HCT116 (cell line): ENCODE measurements around the gene SMARCAD1. TPM values are rescaled to one million over a fixed set of nuclear protein-coding genes. Genes with fewer than 3 reads are reported as not detected.

Source experiments
- ATAC-seq: fragments of 200-7000 bp; cut with Tn5 transposase; 2 replicates; pipeline ENCODE4 v1.9.1; 2020; ENCODE audit warnings: mild to moderate bottlenecking, moderate library complexity
- BruUV-seq: library from RNA; stranded (reverse); fragments of 400-500 nt; replicated peaks from 2 replicates; lab custom pipeline; 2021; lab: Mats Ljungman, UMichigan
- CTCF ChIA-PET: fragments of 300-600 bp; sonication (Branson Sonifier 250); formaldehyde crosslinking; loops from one replicate; lab custom pipeline; 2021; ENCODE audit warnings: antibody characterized with exemption; lab: Charles Lee
- POLR2A ChIA-PET: fragments of 300-600, 350-600 bp; sonication (Branson Sonifier 250); formaldehyde crosslinking; loops from one replicate; lab custom pipeline; 2021; ENCODE audit warnings: antibody characterized with exemption; lab: Charles Lee
- RAD21 ChIA-PET, 2 experiments: fragments of 300-600 bp; sonication (Branson Sonifier 250); formaldehyde crosslinking; loops; one replicate each; lab custom pipeline; 2023; ENCODE audit warnings: low total read pairs in 2 of 2; ENCODE audit not compliant: uncharacterized antibody in 2 of 2, unreplicated experiment in 2 of 2, low non-redundant PET in 1 of 2; lab: Charles Lee
- DNase-seq: peaks from one replicate; pipeline ENCODE4 v3.0.0-alpha.2; 2010; ENCODE audit warnings: low read depth, low spot score
- H2AFZ ChIP-seq: fragments of 200-600 bp; shearing (Covaris generic), sonication (generic); 2 replicates; pipeline ENCODE4 v1.6.1; 2017; ENCODE audit warnings: low read depth, mixed run types, mixed read lengths, antibody characterized with exemption, low read length; ENCODE audit not compliant: poor library complexity, severe bottlenecking
- H3K27ac ChIP-seq: 2 replicates; pipeline ENCODE4 v1.5.1; 2012; ENCODE audit warnings: low read depth, low read length
- H3K27me3 ChIP-seq: fragments of 200-600 bp; sonication (generic); 2 replicates; pipeline ENCODE4 v1.6.1; 2016; ENCODE audit warnings: mixed run types, low read length, mixed read lengths; ENCODE audit not compliant: insufficient read depth
- H3K36me3 ChIP-seq, 2 experiments: fragments of 200-500 bp in 1 of 2; fragments of 200-600 bp in 1 of 2; sonication (Bioruptor generic) in 1 of 2; sonication (generic) in 1 of 2; 2 replicates each; pipeline versions ENCODE4 v1.5.1 to v1.6.1; 2014 to 2016; ENCODE audit warnings: low read length in 2 of 2, inconsistent platforms in 1 of 2, mixed read lengths in 1 of 2, mixed run types in 1 of 2; ENCODE audit not compliant: insufficient read depth in 2 of 2, control insufficient read depth in 1 of 2
- H3K4me1 ChIP-seq, 2 experiments: fragments of 200-600 bp in 1 of 2; sonication (generic) in 1 of 2; 2 replicates each; pipeline versions ENCODE4 v1.5.1 to v1.6.1; 2012 to 2017; ENCODE audit warnings: low read length in 2 of 2, inconsistent platforms in 1 of 2, mild to moderate bottlenecking in 1 of 2, mixed read lengths in 1 of 2, mixed run types in 1 of 2, moderate library complexity in 1 of 2; ENCODE audit not compliant: insufficient read depth in 2 of 2, control insufficient read depth in 1 of 2
- H3K4me2 ChIP-seq: fragments of 200-600 bp; sonication (generic); 2 replicates; pipeline ENCODE4 v1.6.1; 2017; ENCODE audit warnings: mixed run types, low read length, mixed read lengths
- H3K4me3 ChIP-seq, 2 experiments: fragments of 200-600 bp in 1 of 2; sonication (generic) in 1 of 2; replicated peaks in 1 of 2; 2 replicates each; pipeline ENCODE4 v1.5.1; 2011 to 2016; ENCODE audit warnings: low read length in 2 of 2, control low read depth in 1 of 2, low read depth in 1 of 2, mild to moderate bottlenecking in 1 of 2, mixed read lengths in 1 of 2, mixed run types in 1 of 2
- H3K79me2 ChIP-seq: fragments of 200-600 bp; sonication (generic); 2 replicates; pipeline ENCODE4 v1.6.1; 2017; ENCODE audit warnings: mild to moderate bottlenecking, mixed run types, low read length, moderate library complexity, mixed read lengths; ENCODE audit not compliant: insufficient read depth
- H3K9ac ChIP-seq: fragments of 200-600 bp; sonication (generic); 2 replicates; pipeline ENCODE4 v1.6.1; 2016; ENCODE audit warnings: low read length, mixed read lengths
- H3K9me2 ChIP-seq: fragments of 200-600 bp; sonication (generic), shearing (Covaris generic); 2 replicates; pipeline ENCODE4 v1.6.1; 2017; ENCODE audit warnings: mixed run types, mild to moderate bottlenecking, moderate library complexity; ENCODE audit not compliant: insufficient read depth
- H3K9me3 ChIP-seq, 2 experiments: fragments of 200-500 bp in 1 of 2; fragments of 200-600 bp in 1 of 2; sonication (Bioruptor generic) in 1 of 2; sonication (generic) in 1 of 2; 2 replicates each; pipeline ENCODE4 v1.6.1; 2014 to 2017; ENCODE audit warnings: low read length in 2 of 2, mixed read lengths in 2 of 2, inconsistent platforms in 1 of 2, low read depth in 1 of 2, mild to moderate bottlenecking in 1 of 2, mixed run types in 1 of 2, moderate library complexity in 1 of 2; ENCODE audit not compliant: control insufficient read depth in 1 of 2, insufficient read depth in 1 of 2
- H4K20me1 ChIP-seq: fragments of 200-600 bp; sonication (generic), shearing (Covaris generic); 2 replicates; pipeline ENCODE4 v1.6.1; 2017; ENCODE audit warnings: mixed run types, mild to moderate bottlenecking, moderate library complexity; ENCODE audit not compliant: insufficient read depth
- CTCF ChIP-seq, 3 experiments: fragments of 200-600 bp in 1 of 3; sonication (generic) in 1 of 3; IDR thresholded peaks in 2 of 3; conservative IDR thresholded peaks in 1 of 3; 2 replicates each; pipeline ENCODE4 v1.5.1; 2012 to 2017; ENCODE audit warnings: low read depth in 2 of 3, low read length in 2 of 3, antibody characterized with exemption in 1 of 3, borderline replicate concordance in 1 of 3, control low read depth in 1 of 3, mild to moderate bottlenecking in 1 of 3, mixed read lengths in 1 of 3, mixed run types in 1 of 3, moderate library complexity in 1 of 3; ENCODE audit not compliant: insufficient read depth in 1 of 3
- ELF1 ChIP-seq: IDR thresholded peaks from 2 replicates; pipeline ENCODE4 v1.6.1; 2012; ENCODE audit warnings: low read depth, borderline replicate concordance
- EZH2 ChIP-seq: fragments of 200-600 bp; sonication (generic); IDR thresholded peaks from 2 replicates; pipeline ENCODE4 v1.6.1; 2017; ENCODE audit warnings: antibody characterized with exemption, mixed run types
- EZH2phosphoT487 ChIP-seq: fragments of 200-600 bp; IDR thresholded peaks from 2 replicates; pipeline ENCODE4 v1.6.1; 2018; ENCODE audit warnings: antibody characterized with exemption, borderline replicate concordance
- POLR2AphosphoS5 ChIP-seq: IDR thresholded peaks from 2 replicates; pipeline ENCODE4 v1.6.1; 2011; ENCODE audit warnings: mild to moderate bottlenecking, low read depth, low read length, moderate library complexity
- SIN3A ChIP-seq: IDR thresholded peaks from 2 replicates; pipeline ENCODE4 v1.6.1; 2012; ENCODE audit warnings: low read depth
- SP1 ChIP-seq: IDR thresholded peaks from 2 replicates; pipeline ENCODE4 v1.6.1; 2012; ENCODE audit warnings: low read depth
- SRF ChIP-seq: IDR thresholded peaks from 2 replicates; pipeline ENCODE4 v1.6.1; 2012; ENCODE audit warnings: low read depth
- TCF7L2 ChIP-seq: IDR thresholded peaks from 2 replicates; pipeline ENCODE4 v1.7.0; 2011; ENCODE audit warnings: borderline replicate concordance, inconsistent platforms; ENCODE audit not compliant: insufficient read depth, insufficient read length; ENCODE audit errors: extremely low read depth
- ZFX ChIP-seq: fragments of 450-650 bp; IDR thresholded peaks from 2 replicates; pipeline ENCODE4 v1.6.1; 2017
- ZNF274 ChIP-seq: fragments of 200-500 bp; sonication (Bioruptor generic); IDR thresholded peaks from 2 replicates; pipeline ENCODE4 v1.6.1; 2014; ENCODE audit warnings: mild to moderate bottlenecking, low read depth, low read length, inconsistent platforms
- intact Hi-C: fragments of 100-400 bp; cut with micrococcal nuclease; formaldehyde crosslinking; loops from 2 replicates; pipeline ENCODE4 v1.10.0; 2022
- total RNA-seq: library from RNA; stranded (reverse); gene quantifications from one replicate; pipeline ENCODE4 v1.2.1, GENCODE V29; 2021; ENCODE audit not compliant: unreplicated experiment
- TF ChIP-seq, protein P1 (sequence below): IDR thresholded peaks from 2 replicates; pipeline ENCODE4 v1.6.1; 2011; ENCODE audit warnings: mild to moderate bottlenecking, low read length, moderate library complexity; ENCODE audit not compliant: insufficient replicate concordance; ENCODE audit errors: extremely low read depth
- TF ChIP-seq, protein P2 (sequence below): IDR thresholded peaks from 2 replicates; pipeline ENCODE4 v1.6.1; 2012; ENCODE audit warnings: low read depth

SMARCAD1 gene
- total RNA-seq, 1 experiment from 2014 or later, result 33.6 TPM

GRCh38 chr4:94159790-94160189, 47.9 kb upstream of the SMARCAD1 start:
- ATAC-seq, result no peak
- H3K9me3 ChIP-seq, result no peaks in the 10 kb centered on the region
- TF ChIP-seq EZH2 (no peak), TCF7L2 (no peak), SIN3A (no peak), EZH2phosphoT487 (no peak), ELF1 (no peak), ZFX (no peak), SRF (no peak), CTCF (IDR thresholded peaks at IDR 0.05 in 2 of 3, conservative IDR thresholded peaks at IDR 0.05 in 1 of 3; ENCODE audit: borderline replicate concordance in 1 of 3, insufficient read depth in 1 of 3, low read depth in 2 of 3, low read length in 2 of 3) (no peak), SP1 (no peak), ZNF274 (no peak), POLR2AphosphoS5 (no peak)
- TF ChIP-seq, protein P1, sequence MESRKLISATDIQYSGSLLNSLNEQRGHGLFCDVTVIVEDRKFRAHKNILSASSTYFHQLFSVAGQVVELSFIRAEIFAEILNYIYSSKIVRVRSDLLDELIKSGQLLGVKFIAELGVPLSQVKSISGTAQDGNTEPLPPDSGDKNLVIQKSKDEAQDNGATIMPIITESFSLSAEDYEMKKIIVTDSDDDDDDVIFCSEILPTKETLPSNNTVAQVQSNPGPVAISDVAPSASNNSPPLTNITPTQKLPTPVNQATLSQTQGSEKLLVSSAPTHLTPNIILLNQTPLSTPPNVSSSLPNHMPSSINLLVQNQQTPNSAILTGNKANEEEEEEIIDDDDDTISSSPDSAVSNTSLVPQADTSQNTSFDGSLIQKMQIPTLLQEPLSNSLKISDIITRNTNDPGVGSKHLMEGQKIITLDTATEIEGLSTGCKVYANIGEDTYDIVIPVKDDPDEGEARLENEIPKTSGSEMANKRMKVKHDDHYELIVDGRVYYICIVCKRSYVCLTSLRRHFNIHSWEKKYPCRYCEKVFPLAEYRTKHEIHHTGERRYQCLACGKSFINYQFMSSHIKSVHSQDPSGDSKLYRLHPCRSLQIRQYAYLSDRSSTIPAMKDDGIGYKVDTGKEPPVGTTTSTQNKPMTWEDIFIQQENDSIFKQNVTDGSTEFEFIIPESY, result no peak
- TF ChIP-seq, protein P2, sequence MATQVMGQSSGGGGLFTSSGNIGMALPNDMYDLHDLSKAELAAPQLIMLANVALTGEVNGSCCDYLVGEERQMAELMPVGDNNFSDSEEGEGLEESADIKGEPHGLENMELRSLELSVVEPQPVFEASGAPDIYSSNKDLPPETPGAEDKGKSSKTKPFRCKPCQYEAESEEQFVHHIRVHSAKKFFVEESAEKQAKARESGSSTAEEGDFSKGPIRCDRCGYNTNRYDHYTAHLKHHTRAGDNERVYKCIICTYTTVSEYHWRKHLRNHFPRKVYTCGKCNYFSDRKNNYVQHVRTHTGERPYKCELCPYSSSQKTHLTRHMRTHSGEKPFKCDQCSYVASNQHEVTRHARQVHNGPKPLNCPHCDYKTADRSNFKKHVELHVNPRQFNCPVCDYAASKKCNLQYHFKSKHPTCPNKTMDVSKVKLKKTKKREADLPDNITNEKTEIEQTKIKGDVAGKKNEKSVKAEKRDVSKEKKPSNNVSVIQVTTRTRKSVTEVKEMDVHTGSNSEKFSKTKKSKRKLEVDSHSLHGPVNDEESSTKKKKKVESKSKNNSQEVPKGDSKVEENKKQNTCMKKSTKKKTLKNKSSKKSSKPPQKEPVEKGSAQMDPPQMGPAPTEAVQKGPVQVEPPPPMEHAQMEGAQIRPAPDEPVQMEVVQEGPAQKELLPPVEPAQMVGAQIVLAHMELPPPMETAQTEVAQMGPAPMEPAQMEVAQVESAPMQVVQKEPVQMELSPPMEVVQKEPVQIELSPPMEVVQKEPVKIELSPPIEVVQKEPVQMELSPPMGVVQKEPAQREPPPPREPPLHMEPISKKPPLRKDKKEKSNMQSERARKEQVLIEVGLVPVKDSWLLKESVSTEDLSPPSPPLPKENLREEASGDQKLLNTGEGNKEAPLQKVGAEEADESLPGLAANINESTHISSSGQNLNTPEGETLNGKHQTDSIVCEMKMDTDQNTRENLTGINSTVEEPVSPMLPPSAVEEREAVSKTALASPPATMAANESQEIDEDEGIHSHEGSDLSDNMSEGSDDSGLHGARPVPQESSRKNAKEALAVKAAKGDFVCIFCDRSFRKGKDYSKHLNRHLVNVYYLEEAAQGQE, result no peak
- TF ChIP-seq, all 23 proteins: peak for 0
- H3K4me3 ChIP-seq, result no peak overlapping the region
- ChIA-PET RAD21 (no interaction called here), CTCF (no interaction called here), POLR2A (no interaction called here)
- BruUV-seq, result no TSS peak
- H2AFZ ChIP-seq, result no peak overlapping the region
- H3K27ac ChIP-seq, result no peak overlapping the region
- H3K4me2 ChIP-seq, result no peak overlapping the region
- H3K4me1 ChIP-seq, result peaks cover 0 to 4% of the 10 kb centered on the region in 2 experiments; a peak in 1 of 4 replicates
- DNase-seq, result no peak
- H3K36me3 ChIP-seq, result no peaks in the 10 kb centered on the region
- no peaks in the 10 kb centered on the region for H4K20me1 ChIP-seq
- no peaks in the 10 kb centered on the region for H3K27me3 ChIP-seq
- intact Hi-C loops, result no loop called here
- H3K9me2 ChIP-seq, result no peaks in the 10 kb centered on the region
- H3K79me2 ChIP-seq, result no peaks in the 10 kb centered on the region
- H3K9ac ChIP-seq, result no peak overlapping the region
